ENCODE results near the gene ORC6.
"Not testable (repeated sequence)": the region's sequence is repeated elsewhere in the genome, so short reads cannot be mapped to it uniquely, and the experiment has no call there.

Gene ORC6

GRCh38 chr16:46689365-46690280 is at the start of gene ORC6:
TSS of gene ORC6 (plus strand) at chr16:46689659. CDS start at chr16:46689706, 47 bp downstream.
- Histone ChIP-seq H3K4me1 (ENCODE audit: control insufficient read depth, low read depth, low read length) (peaks cover 18% of the 10 kb centered on the region), H3K27me3 (ENCODE audit: control insufficient read depth, insufficient read depth, low read length) (no peaks in the 10 kb centered on the region), H3K36me3 (ENCODE audit: control insufficient read depth, low read depth, low read length) (peaks cover 29% of the 10 kb centered on the region), H3K27ac (ENCODE audit: low read length) (peak within 1 kb of the TSS; percentile 63), H3K9me3 (ENCODE audit: control insufficient read depth, low read depth, low read length) (no peaks in the 10 kb centered on the region), H3K4me3 (ENCODE audit: low read length) (peak within 1 kb of the TSS; percentile 90), H3K9ac (ENCODE audit: low read length) (peak within 1 kb of the TSS; percentile 92)

GRCh38 chr16:46648656-46649055 is 40.8 kb upstream of the ORC6 start:
- H3K27me3 ChIP-seq (ENCODE audit: control insufficient read depth, insufficient read depth, low read length): no peaks in the 10 kb centered on the region

GRCh38 chr16:46649588-46650253 is 39.7 kb upstream of the ORC6 start:
- Histone ChIP-seq H3K27ac (ENCODE audit: low read length) (no peak overlapping the region), H3K4me1 (ENCODE audit: control insufficient read depth, low read depth, low read length) (no peaks in the 10 kb centered on the region), H3K27me3 (ENCODE audit: control insufficient read depth, insufficient read depth, low read length) (no peaks in the 10 kb centered on the region), H3K9me3 (ENCODE audit: control insufficient read depth, low read depth, low read length) (no peaks in the 10 kb centered on the region), H3K9ac (ENCODE audit: low read length) (no peak overlapping the region), H3K36me3 (ENCODE audit: control insufficient read depth, low read depth, low read length) (no peaks in the 10 kb centered on the region), H3K4me3 (ENCODE audit: low read length) (no peak overlapping the region)

More at GRCh38 chr16:46648656-46649055, 40.8 kb upstream of the ORC6 start:
- Histone ChIP-seq H3K9me3 (ENCODE audit: control insufficient read depth, low read depth, low read length) (no peaks in the 10 kb centered on the region), H3K9ac (ENCODE audit: low read length) (no peak overlapping the region), H3K36me3 (ENCODE audit: control insufficient read depth, low read depth, low read length) (no peaks in the 10 kb centered on the region), H3K4me1 (ENCODE audit: control insufficient read depth, low read depth, low read length) (no peaks in the 10 kb centered on the region), H3K27ac (ENCODE audit: low read length) (no peak overlapping the region), H3K4me3 (ENCODE audit: low read length) (no peak overlapping the region)

- no peak overlapping the region for H3K27ac ChIP-seq (ENCODE audit: low read length)
- H3K27me3 ChIP-seq (ENCODE audit: control insufficient read depth, insufficient read depth, low read length): no peaks in the 10 kb centered on the region
- no peaks in the 10 kb centered on the region for H3K36me3 ChIP-seq (ENCODE audit: control insufficient read depth, low read depth, low read length)
- no peak overlapping the region for H3K9ac ChIP-seq (ENCODE audit: low read length)
- H3K9me3 ChIP-seq (ENCODE audit: control insufficient read depth, low read depth, low read length): no peaks in the 10 kb centered on the region
- no peaks in the 10 kb centered on the region for H3K4me1 ChIP-seq (ENCODE audit: control insufficient read depth, low read depth, low read length)
- no peak overlapping the region for H3K4me3 ChIP-seq (ENCODE audit: low read length)
These were observed 39.2 kb upstream of the ORC6 start for GRCh38 chr16:46650254-46650623.

GRCh38 chr16:46651305-46651704 is 38.2 kb upstream of the ORC6 start:
- Histone ChIP-seq H3K27ac (ENCODE audit: low read length) (no peak overlapping the region), H3K9ac (ENCODE audit: low read length) (no peak overlapping the region), H3K4me1 (ENCODE audit: control insufficient read depth, low read depth, low read length) (no peaks in the 10 kb centered on the region)

GRCh38 chr16:46658925-46659324 is 30.5 kb upstream of the ORC6 start:
- Histone ChIP-seq H3K4me1 (ENCODE audit: control insufficient read depth, low read depth, low read length) (no peaks in the 10 kb centered on the region), H3K27me3 (ENCODE audit: control insufficient read depth, insufficient read depth, low read length) (no peaks in the 10 kb centered on the region), H3K4me3 (ENCODE audit: low read length) (no peak overlapping the region), H3K9ac (ENCODE audit: low read length) (no peak overlapping the region), H3K9me3 (ENCODE audit: control insufficient read depth, low read depth, low read length) (no peaks in the 10 kb centered on the region), H3K36me3 (ENCODE audit: control insufficient read depth, low read depth, low read length) (peaks cover 44% of the 10 kb centered on the region), H3K27ac (ENCODE audit: low read length) (no peak overlapping the region)

More at GRCh38 chr16:46651305-46651704, 38.2 kb upstream of the ORC6 start:
- no peak overlapping the region for H3K4me3 ChIP-seq (ENCODE audit: low read length)
- H3K27me3 ChIP-seq (ENCODE audit: control insufficient read depth, insufficient read depth, low read length): no peaks in the 10 kb centered on the region
- H3K9me3 ChIP-seq (ENCODE audit: control insufficient read depth, low read depth, low read length): no peaks in the 10 kb centered on the region
- no peaks in the 10 kb centered on the region for H3K36me3 ChIP-seq (ENCODE audit: control insufficient read depth, low read depth, low read length)

GRCh38 chr16:46662123-46662522 is 27.3 kb upstream of the ORC6 start:
- Histone ChIP-seq H3K4me1 (ENCODE audit: control insufficient read depth, low read depth, low read length) (no peaks in the 10 kb centered on the region), H3K9ac (ENCODE audit: low read length) (no peak overlapping the region), H3K27ac (ENCODE audit: low read length) (no peak overlapping the region), H3K27me3 (ENCODE audit: control insufficient read depth, insufficient read depth, low read length) (no peaks in the 10 kb centered on the region), H3K36me3 (ENCODE audit: control insufficient read depth, low read depth, low read length) (peaks cover 61% of the 10 kb centered on the region), H3K4me3 (ENCODE audit: low read length) (no peak overlapping the region), H3K9me3 (ENCODE audit: control insufficient read depth, low read depth, low read length) (no peaks in the 10 kb centered on the region)

GRCh38 chr16:46673320-46674013 is 16.0 kb upstream of the ORC6 start:
- no peak overlapping the region for H3K4me3 ChIP-seq (ENCODE audit: low read length)
- H3K27me3 ChIP-seq (ENCODE audit: control insufficient read depth, insufficient read depth, low read length): no peaks in the 10 kb centered on the region
- H3K9me3 ChIP-seq (ENCODE audit: control insufficient read depth, low read depth, low read length): no peaks in the 10 kb centered on the region
- H3K9ac ChIP-seq (ENCODE audit: low read length): no peak overlapping the region
- peaks cover 73% of the 10 kb centered on the region for H3K36me3 ChIP-seq (ENCODE audit: control insufficient read depth, low read depth, low read length)
- no peaks in the 10 kb centered on the region for H3K4me1 ChIP-seq (ENCODE audit: control insufficient read depth, low read depth, low read length)
- H3K27ac ChIP-seq (ENCODE audit: low read length): no peak overlapping the region

GRCh38 chr16:46677943-46678342 is 11.5 kb upstream of the ORC6 start:
- not testable (repeated sequence) for H3K9ac ChIP-seq (ENCODE audit: low read length); H3K4me1 ChIP-seq (ENCODE audit: control insufficient read depth, low read depth, low read length); H3K4me3 ChIP-seq (ENCODE audit: low read length); H3K27me3 ChIP-seq (ENCODE audit: control insufficient read depth, insufficient read depth, low read length); H3K9me3 ChIP-seq (ENCODE audit: control insufficient read depth, low read depth, low read length); H3K27ac ChIP-seq (ENCODE audit: low read length)
- H3K36me3 ChIP-seq (ENCODE audit: control insufficient read depth, low read depth, low read length): peaks cover 65% of the 10 kb centered on the region

- not testable (repeated sequence) for H3K9ac ChIP-seq (ENCODE audit: low read length); H3K27ac ChIP-seq (ENCODE audit: low read length); H3K4me3 ChIP-seq (ENCODE audit: low read length); H3K27me3 ChIP-seq (ENCODE audit: control insufficient read depth, insufficient read depth, low read length); H3K4me1 ChIP-seq (ENCODE audit: control insufficient read depth, low read depth, low read length); H3K9me3 ChIP-seq (ENCODE audit: control insufficient read depth, low read depth, low read length)
- H3K36me3 ChIP-seq (ENCODE audit: control insufficient read depth, low read depth, low read length): peaks cover 33% of the 10 kb centered on the region
These were observed 7.6 kb upstream of the ORC6 start for GRCh38 chr16:46681867-46682266.

GRCh38 chr16:46686815-46687473 is 2.5 kb upstream of the ORC6 start:
- Histone ChIP-seq H3K9me3 (ENCODE audit: control insufficient read depth, low read depth, low read length) (no peaks in the 10 kb centered on the region), H3K4me3 (ENCODE audit: low read length) (no peak overlapping the region), H3K9ac (ENCODE audit: low read length) (no peak overlapping the region), H3K27ac (ENCODE audit: low read length) (no peak overlapping the region), H3K27me3 (ENCODE audit: control insufficient read depth, insufficient read depth, low read length) (no peaks in the 10 kb centered on the region), H3K36me3 (ENCODE audit: control insufficient read depth, low read depth, low read length) (peaks cover 12% of the 10 kb centered on the region), H3K4me1 (ENCODE audit: control insufficient read depth, low read depth, low read length) (peaks cover 18% of the 10 kb centered on the region)
